ENCODE measurements around the gene QRFPR.
A peak's percentile ranks its signal among the peaks of the same experiment; 100 is the strongest.
"Not testable (repeated sequence)": the region's sequence is repeated elsewhere in the genome, so short reads cannot be mapped to it uniquely, and the experiment has no call there.

The QRFPR gene

DNA sequence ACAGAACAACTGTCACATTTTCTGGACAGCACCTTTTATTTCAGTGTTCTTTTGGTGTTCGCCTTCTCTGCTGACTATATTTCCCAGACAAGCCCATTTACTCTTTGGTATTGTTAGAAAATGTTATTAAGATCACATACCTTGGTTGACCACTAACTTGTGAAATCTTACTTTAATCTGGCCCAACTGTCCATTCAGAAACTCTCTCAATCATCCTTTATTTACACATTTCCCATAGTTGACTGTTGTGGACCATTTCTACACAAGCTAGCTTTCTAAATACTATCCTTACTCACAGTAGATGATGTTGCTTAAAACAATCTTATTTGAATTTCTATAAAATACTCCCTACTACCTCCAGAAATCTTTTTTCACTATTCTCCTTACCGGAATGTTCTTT, 64.7 kb downstream of the QRFPR start:
- Histone ChIP-seq H3K36me3 (no peaks in the 10 kb centered on the region), H3K27me3 (no peaks in the 10 kb centered on the region), H3K9me3 (no peaks in the 10 kb centered on the region), H3K4me3 (ENCODE audit: low read depth, low read length) (no peak overlapping the region), H3K4me1 (no peaks in the 10 kb centered on the region)
- TF ChIP-seq, protein P1, sequence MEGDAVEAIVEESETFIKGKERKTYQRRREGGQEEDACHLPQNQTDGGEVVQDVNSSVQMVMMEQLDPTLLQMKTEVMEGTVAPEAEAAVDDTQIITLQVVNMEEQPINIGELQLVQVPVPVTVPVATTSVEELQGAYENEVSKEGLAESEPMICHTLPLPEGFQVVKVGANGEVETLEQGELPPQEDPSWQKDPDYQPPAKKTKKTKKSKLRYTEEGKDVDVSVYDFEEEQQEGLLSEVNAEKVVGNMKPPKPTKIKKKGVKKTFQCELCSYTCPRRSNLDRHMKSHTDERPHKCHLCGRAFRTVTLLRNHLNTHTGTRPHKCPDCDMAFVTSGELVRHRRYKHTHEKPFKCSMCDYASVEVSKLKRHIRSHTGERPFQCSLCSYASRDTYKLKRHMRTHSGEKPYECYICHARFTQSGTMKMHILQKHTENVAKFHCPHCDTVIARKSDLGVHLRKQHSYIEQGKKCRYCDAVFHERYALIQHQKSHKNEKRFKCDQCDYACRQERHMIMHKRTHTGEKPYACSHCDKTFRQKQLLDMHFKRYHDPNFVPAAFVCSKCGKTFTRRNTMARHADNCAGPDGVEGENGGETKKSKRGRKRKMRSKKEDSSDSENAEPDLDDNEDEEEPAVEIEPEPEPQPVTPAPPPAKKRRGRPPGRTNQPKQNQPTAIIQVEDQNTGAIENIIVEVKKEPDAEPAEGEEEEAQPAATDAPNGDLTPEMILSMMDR (IDR thresholded peaks at IDR 0.05; ENCODE audit: low read depth, low read length): no peak
- DNase-seq: no peak

DNA sequence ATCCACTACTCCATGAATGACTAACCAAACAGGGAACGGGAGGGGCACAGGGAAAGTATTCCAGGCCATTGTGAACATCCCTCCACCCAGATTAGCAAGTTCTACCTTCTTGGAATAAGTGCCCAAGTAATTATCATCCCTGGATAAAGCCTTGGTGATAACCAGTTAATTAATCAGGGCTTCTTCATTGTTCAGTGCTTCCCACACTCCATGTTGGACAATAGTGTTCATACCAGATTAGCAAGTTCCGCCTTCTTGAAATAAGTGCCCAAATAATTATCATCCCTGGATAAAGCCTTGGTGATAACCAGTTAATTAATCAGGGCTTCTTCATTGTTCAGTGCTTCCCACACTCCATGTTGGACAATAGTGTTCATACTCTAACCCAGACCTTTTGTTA, 67.4 kb downstream of the QRFPR start:
- H3K9me3 ChIP-seq; H3K4me1 ChIP-seq; H3K36me3 ChIP-seq; H3K27me3 ChIP-seq; H3K4me3 ChIP-seq (ENCODE audit: low read depth, low read length); DNase-seq: not testable (repeated sequence)

DNA sequence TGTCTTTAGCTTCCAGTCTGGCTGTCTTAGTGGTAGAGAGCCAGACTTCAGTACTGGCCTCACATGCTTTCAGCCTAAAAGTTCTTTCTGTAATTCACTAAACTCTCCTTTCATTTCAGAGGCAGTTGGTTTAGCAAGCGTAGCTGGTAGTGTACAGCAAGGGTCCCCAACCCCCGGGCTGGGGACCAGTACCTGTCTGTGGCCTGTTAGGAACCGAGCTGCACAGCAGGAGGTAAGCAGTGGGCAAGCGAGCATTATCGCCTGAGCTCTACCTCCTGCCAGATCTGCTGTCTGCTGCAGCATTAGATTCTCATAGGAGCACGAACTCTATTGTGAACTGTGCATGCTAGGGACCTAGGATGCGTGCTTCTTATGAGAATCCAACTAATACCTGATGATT, 72.0 kb downstream of the QRFPR start:
- H3K36me3 ChIP-seq: no peaks in the 10 kb centered on the region
- no peaks in the 10 kb centered on the region for H3K4me1 ChIP-seq
- no peaks in the 10 kb centered on the region for H3K27me3 ChIP-seq
- TF ChIP-seq, protein P1 (IDR thresholded peaks at IDR 0.05; ENCODE audit: low read depth, low read length): no peak
- DNase-seq: no peak
- no peak overlapping the region for H3K4me3 ChIP-seq (ENCODE audit: low read depth, low read length)
- H3K9me3 ChIP-seq: no peaks in the 10 kb centered on the region

DNA sequence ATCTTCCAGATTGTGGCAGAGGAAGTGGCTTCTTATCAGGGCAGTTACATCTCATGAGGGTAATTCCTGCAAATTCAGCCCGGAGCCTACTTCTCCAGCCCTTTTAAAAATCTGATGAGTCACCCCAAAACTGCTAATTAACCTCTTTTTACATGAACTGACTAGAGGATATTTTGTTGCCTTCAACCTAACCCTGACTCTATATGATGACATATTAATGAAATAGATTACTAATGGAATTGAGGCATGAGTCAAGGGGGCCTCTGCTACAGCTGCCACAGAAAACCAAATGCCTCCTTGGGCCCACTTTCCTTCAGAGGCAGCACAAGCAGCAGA, 72.5 kb downstream of the QRFPR start:
- DNase-seq: no peak
- no peak overlapping the region for H3K4me3 ChIP-seq (ENCODE audit: low read depth, low read length)
- TF ChIP-seq, protein P1 (IDR thresholded peaks at IDR 0.05; ENCODE audit: low read depth, low read length): no peak
- no peaks in the 10 kb centered on the region for H3K4me1 ChIP-seq
- H3K27me3 ChIP-seq: no peaks in the 10 kb centered on the region
- H3K9me3 ChIP-seq: no peaks in the 10 kb centered on the region
- H3K36me3 ChIP-seq: no peaks in the 10 kb centered on the region

DNA sequence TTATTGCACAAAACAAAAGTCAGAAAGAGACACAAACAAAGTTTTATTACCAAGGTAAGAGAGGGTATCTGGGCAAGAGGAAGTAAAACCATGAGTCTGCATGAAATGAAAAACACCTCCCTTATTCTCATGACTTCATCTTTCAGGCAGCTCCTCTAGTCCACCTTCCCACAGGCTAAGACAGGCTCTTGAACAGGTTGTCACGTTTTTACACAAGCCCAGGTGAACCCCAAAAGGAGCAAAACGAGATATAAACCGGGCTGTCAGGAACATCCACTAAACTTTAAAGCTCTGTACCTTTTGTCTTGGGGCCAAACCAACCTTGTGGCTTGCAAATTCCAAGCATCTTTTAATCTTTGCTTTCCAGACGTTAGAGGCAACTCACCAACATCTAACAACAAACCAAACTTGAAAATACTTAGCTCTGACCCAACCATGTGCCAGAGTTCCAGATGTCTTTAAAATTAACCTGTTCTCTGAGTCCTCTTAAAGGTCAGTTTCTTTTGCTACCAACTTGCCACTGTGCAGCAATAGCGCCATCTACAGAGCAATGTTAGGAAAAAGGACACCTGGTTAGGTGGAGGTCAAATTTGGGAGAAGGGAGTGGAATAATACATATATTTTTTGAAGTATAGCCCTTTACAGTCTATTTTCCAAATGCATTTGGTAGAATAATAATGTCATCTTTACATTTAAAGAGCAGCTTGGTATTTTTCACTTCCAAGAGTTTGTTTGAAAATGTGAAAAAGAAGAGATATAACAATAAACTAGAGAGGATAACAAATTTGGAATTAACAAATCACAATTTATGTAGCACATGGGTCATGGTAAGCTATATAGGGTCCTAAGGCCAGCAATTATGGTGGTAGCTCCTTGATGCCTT, 73.1 kb downstream of the QRFPR start:
- TF ChIP-seq, protein P1 (IDR thresholded peaks at IDR 0.05; ENCODE audit: low read depth, low read length): peak; percentile 70
- Histone ChIP-seq H3K36me3 (no peaks in the 10 kb centered on the region), H3K9me3 (no peaks in the 10 kb centered on the region), H3K4me1 (no peaks in the 10 kb centered on the region), H3K4me3 (ENCODE audit: low read depth, low read length) (no peak overlapping the region), H3K27me3 (no peaks in the 10 kb centered on the region)
- peak; percentile 17 for DNase-seq

DNA sequence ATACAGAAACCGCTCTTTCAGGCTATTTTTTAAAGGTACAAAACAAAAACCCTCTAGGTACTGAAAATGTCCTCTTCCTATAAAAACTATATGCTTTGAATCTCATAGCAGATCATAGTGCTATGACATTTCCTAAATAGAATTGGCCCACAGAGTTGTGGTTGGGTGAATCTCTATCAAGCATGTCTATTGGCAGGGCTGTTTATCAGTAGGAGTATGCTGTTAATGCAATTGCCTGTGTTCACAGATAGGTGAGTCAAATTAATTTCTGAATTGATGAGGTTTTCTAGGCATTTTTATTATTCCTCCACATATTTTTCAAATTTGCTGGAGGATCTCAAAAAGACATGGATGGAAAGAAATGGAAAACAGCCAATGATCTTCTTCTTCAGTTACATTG, 73.9 kb downstream of the QRFPR start:
- Histone ChIP-seq H3K9me3 (no peaks in the 10 kb centered on the region), H3K4me3 (ENCODE audit: low read depth, low read length) (no peak overlapping the region), H3K36me3 (no peaks in the 10 kb centered on the region), H3K27me3 (no peaks in the 10 kb centered on the region), H3K4me1 (no peaks in the 10 kb centered on the region)
- no peak for DNase-seq
- TF ChIP-seq, protein P1 (IDR thresholded peaks at IDR 0.05; ENCODE audit: low read depth, low read length): no peak

All from BE2C (cell line).